SU-DHL-6 (cell line): Measurements from ENCODE around the gene SLC13A5.
"Not testable (repeated sequence)": the region's sequence is repeated elsewhere in the genome, so short reads cannot be mapped to it uniquely, and the experiment has no call there.

Source experiments
- H2AFZ ChIP-seq: fragments of 200-600 bp; sonication (generic); 2 replicates; pipeline ENCODE4 v1.6.1; 2014; ENCODE audit warnings: low read depth, mild to moderate bottlenecking, moderate library complexity, mixed read lengths, antibody characterized with exemption, low read length; ENCODE audit not compliant: severe bottlenecking
- H3F3A ChIP-seq: fragments of 200-600 bp; shearing (Covaris generic); 2 replicates; pipeline ENCODE4 v1.6.0; 2016; ENCODE audit warnings: antibody characterized with exemption, mild to moderate bottlenecking; ENCODE audit not compliant: insufficient read depth
- H3K27ac ChIP-seq: fragments of 200-600 bp; sonication (generic); 2 replicates; pipeline ENCODE4 v1.5.1; 2016; ENCODE audit warnings: low read depth, mild to moderate bottlenecking, low read length, moderate library complexity, mixed read lengths
- H3K27me3 ChIP-seq: fragments of 200-600 bp; sonication (generic), shearing (Covaris generic); 2 replicates; pipeline ENCODE4 v1.6.0; 2014; ENCODE audit warnings: mild to moderate bottlenecking, low read length
- H3K36me3 ChIP-seq: fragments of 200-600 bp; sonication (generic); 2 replicates; pipeline ENCODE4 v1.6.1; 2014; ENCODE audit warnings: mild to moderate bottlenecking, low read length, mixed read lengths
- H3K4me2 ChIP-seq: fragments of 300-600, 200-600 bp; shearing (Covaris generic), sonication (generic); 2 replicates; pipeline ENCODE4 v1.6.0; 2014; ENCODE audit warnings: low read length, low read depth, mild to moderate bottlenecking; ENCODE audit not compliant: poor library complexity, severe bottlenecking
- H3K4me3 ChIP-seq: fragments of 200-600 bp; sonication (generic); 2 replicates; pipeline ENCODE4 v1.5.1; 2014; ENCODE audit warnings: antibody characterized with exemption, low read length, mild to moderate bottlenecking, mixed read lengths; ENCODE audit not compliant: insufficient read depth, poor library complexity, severe bottlenecking
- H3K79me2 ChIP-seq: fragments of 200-600 bp; sonication (generic); 2 replicates; pipeline ENCODE4 v1.6.1; 2014; ENCODE audit warnings: mild to moderate bottlenecking, low read length, moderate library complexity; ENCODE audit not compliant: insufficient read depth
- H3K9ac ChIP-seq: fragments of 200-600 bp; sonication (generic); 2 replicates; pipeline ENCODE4 v1.7.0; 2014; ENCODE audit warnings: mild to moderate bottlenecking, low read length
- H3K9me2 ChIP-seq: fragments of 200-600 bp; sonication (generic); replicated peaks from 2 replicates; pipeline ENCODE4 v1.6.1; 2014; ENCODE audit warnings: low read length; ENCODE audit not compliant: insufficient read depth
- H3K9me3 ChIP-seq: fragments of 200-600 bp; sonication (generic); 2 replicates; pipeline ENCODE4 v1.6.1; 2014; ENCODE audit warnings: low read length, mixed read lengths; ENCODE audit not compliant: insufficient read depth
- H4K20me1 ChIP-seq: fragments of 200-600 bp; sonication (generic); 2 replicates; pipeline ENCODE4 v1.6.1; 2014; ENCODE audit warnings: low read depth, mild to moderate bottlenecking, antibody characterized with exemption, low read length, moderate library complexity, mixed read lengths
- EZH2phosphoT487 ChIP-seq: fragments of 200-600 bp; sonication (generic), shearing (Covaris generic); conservative IDR thresholded peaks from 2 replicates; pipeline ENCODE4 v1.6.1; 2018; ENCODE audit warnings: mild to moderate bottlenecking, antibody characterized with exemption, low read length, moderate library complexity, mixed read lengths
- TF ChIP-seq, protein P1 (sequence below): fragments of 200-600 bp; sonication (generic); IDR thresholded peaks from one replicate; pipeline ENCODE4 v1.5.1; 2017; ENCODE audit warnings: antibody characterized with exemption, mild to moderate bottlenecking, low read length, moderate library complexity; ENCODE audit not compliant: insufficient read depth, poor library complexity, severe bottlenecking

Gene SLC13A5

DNA sequence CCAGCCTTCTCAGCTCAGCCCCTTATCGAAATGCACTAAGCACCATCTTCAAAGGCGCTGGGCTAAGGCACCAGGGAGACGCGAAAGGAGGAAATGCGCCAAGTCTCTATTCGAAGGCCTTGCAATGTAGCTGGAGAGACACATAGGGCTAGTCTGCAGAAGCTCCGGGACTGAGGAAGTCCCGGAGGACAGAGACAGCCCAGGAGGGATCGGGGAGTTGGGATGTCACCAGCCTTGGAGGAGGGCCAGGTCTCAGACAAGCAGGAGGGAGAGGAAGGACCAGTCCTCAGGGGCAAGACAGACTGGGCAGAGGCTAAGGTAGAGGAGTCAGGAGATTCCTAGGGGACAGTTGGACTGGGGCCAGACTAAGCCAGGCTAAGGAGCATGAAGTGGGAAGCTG lies 53.1 kb downstream of the SLC13A5 start:
- Histone ChIP-seq H3F3A (no peaks in the 10 kb centered on the region), H3K27me3 (no peaks in the 10 kb centered on the region), H3K27ac (no peak overlapping the region), H3K36me3 (no peaks in the 10 kb centered on the region), H2AFZ (no peak overlapping the region), H3K4me3 (no peak overlapping the region), H3K9me2 (no peaks in the 10 kb centered on the region), H3K79me2 (no peaks in the 10 kb centered on the region), H4K20me1 (no peaks in the 10 kb centered on the region), H3K9ac (no peak overlapping the region), H3K4me2 (peak overlapping the region; percentile 25), H3K9me3 (no peaks in the 10 kb centered on the region)
- TF ChIP-seq EZH2phosphoT487, result no peak

DNA sequence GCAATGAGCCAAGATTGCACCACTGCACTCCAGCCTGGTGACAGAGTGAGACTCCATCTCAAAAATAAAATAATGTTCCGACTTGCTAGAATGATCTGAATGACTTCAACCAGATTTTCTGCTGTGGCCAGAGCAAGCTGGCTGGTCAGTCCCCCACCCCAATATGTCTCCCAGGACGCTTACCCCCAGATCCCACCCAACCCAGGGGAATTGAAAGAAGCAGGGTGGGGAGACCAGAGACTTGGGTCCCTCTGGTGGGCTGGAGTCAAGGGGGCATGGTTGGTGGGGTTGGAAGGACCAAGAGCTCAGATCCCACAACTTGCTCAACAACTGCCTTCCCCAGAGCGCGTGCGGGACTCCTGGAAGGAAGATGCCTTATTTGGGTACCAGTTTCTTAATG lies 54.8 kb downstream of the SLC13A5 start:
- H3K27me3 ChIP-seq, H3K4me3 ChIP-seq, H2AFZ ChIP-seq, H3K27ac ChIP-seq, H3K36me3 ChIP-seq, H3K9me2 ChIP-seq, H4K20me1 ChIP-seq, H3K79me2 ChIP-seq, H3K4me2 ChIP-seq, H3K9ac ChIP-seq, H3K9me3 ChIP-seq, H3F3A ChIP-seq: not testable (repeated sequence)

DNA sequence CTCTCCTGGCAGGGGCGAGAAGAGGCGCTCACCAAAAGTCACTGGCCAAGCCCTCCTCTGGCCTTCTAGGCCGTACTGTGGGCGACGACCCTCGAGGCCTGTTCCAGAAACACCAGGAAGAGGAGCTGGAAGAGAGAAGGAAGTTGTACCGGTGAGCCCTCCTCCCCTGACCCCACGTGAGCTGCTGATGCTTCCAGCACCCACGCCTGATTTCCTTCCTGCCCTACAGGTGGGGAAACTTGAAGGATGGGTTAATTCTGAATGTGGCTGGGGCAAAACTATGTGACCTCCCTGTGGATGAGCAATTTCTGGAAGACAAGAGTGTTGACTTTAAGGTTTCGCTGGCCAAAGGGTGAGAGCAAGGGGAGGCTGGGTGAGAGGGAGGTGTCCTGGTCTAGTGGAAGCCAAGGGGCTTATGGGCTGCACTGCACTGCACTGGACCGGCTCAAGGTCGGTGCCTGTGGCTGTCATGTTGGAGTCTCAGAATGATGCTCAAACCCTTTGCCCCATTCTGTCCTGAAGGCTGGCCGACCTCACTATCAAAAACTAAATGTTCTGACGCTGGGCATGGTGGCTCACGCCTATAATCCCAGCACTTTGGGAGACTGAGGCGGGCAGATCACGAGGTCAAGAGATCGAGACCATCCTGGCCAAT lies 55.4 kb downstream of the SLC13A5 start:
- Histone ChIP-seq H3K4me2 (peak overlapping the region; percentile 62), H3K27ac (no peak overlapping the region), H3K9me2 (no peaks in the 10 kb centered on the region), H3K9ac (peak overlapping the region; percentile 60), H3K9me3 (no peaks in the 10 kb centered on the region), H3K79me2 (no peaks in the 10 kb centered on the region), H3K4me3 (peak overlapping the region; percentile 52), H2AFZ (peak overlapping the region; percentile 73), H3K36me3 (no peaks in the 10 kb centered on the region), H3K27me3 (no peaks in the 10 kb centered on the region), H3F3A (peaks cover 6% of the 10 kb centered on the region; the same call in 1 of the 2 replicates), H4K20me1 (no peaks in the 10 kb centered on the region)
- TF ChIP-seq, protein P1, sequence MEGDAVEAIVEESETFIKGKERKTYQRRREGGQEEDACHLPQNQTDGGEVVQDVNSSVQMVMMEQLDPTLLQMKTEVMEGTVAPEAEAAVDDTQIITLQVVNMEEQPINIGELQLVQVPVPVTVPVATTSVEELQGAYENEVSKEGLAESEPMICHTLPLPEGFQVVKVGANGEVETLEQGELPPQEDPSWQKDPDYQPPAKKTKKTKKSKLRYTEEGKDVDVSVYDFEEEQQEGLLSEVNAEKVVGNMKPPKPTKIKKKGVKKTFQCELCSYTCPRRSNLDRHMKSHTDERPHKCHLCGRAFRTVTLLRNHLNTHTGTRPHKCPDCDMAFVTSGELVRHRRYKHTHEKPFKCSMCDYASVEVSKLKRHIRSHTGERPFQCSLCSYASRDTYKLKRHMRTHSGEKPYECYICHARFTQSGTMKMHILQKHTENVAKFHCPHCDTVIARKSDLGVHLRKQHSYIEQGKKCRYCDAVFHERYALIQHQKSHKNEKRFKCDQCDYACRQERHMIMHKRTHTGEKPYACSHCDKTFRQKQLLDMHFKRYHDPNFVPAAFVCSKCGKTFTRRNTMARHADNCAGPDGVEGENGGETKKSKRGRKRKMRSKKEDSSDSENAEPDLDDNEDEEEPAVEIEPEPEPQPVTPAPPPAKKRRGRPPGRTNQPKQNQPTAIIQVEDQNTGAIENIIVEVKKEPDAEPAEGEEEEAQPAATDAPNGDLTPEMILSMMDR, result no peak

DNA sequence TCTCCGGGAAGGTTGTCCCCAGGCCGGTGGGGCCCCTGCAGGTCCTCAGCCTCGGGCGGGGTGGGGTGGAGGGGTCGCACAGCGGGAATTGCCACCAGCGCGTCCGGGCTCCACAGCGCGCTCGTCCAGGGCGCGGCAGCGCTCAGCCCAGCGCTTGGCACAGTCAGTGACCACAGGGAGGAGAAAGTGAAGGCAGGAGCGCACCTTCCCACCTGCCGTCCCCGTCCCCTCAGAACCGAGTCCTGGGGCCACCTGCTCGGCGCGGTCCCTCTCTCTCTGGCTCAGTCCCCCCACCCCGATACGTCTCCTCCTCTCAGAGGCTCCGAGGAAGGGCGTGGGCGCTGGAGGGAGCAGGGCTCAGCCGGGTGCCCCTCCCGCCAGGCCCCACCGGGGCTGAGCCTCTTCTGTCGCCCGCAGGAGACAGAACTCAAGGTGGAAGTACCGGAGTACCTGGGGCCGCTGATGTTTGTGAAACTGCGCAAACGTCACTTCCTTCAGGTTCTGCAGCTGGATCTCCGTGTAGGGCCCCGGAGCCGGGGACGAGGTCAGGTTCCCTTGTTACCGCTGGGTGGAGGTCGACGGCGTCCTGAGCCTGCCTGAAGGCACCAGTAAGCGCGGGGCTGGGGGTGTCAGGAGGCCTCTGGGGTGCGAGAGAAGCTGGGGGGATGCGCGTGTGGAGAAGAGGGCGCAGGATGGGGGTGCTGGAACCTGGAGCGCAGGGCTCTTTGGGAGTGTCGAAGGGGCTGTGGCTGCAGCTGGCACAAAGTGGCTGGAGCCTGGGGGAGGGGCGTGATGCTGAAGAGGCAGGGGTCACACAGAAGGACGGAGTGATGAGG lies 56.2 kb downstream of the SLC13A5 start:
- H3K27ac ChIP-seq, H3K36me3 ChIP-seq, H3K79me2 ChIP-seq, H4K20me1 ChIP-seq, H3F3A ChIP-seq, H3K9me3 ChIP-seq, H3K9me2 ChIP-seq, H3K27me3 ChIP-seq: not testable (repeated sequence)
- Histone ChIP-seq H2AFZ (peak overlapping the region; percentile 73), H3K9ac (peak overlapping the region; percentile 60), H3K4me3 (peak overlapping the region; percentile 52), H3K4me2 (peak overlapping the region; percentile 62)

DNA sequence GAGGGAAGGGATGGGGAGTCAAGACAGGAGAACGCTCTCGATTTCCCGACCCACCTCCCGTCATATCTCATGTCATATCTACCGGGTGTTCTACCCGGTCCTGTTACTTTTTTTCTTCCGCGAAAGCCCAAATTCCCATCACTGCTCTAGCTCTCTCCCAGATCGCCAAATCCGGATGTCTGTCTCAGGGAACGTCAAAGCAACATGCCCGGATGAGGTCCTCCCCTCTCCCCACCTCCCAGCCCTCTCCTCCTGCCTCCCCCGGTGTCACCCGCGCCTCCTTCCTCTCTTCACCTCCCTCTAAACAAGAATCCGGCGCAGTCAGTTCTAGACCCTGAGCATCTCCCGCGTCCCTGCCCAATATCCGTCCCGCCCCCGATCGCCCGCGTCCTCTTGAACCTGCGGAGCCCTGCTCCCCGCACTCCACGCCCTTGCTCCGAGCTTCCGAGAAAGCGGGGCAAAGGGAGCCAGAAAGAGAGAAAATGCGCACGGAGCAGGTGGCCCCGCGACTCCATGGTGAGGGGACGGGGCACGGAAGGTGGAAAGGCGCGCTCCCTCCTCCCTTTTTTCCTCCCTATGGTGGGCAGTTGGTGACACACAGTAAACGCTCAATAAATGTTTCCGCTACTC lies 57.3 kb downstream of the SLC13A5 start:
- H3K4me3 ChIP-seq, H3K9me3 ChIP-seq, H3K27me3 ChIP-seq, H3K79me2 ChIP-seq, H4K20me1 ChIP-seq, H3K9me2 ChIP-seq, H3K27ac ChIP-seq, H3K9ac ChIP-seq, H2AFZ ChIP-seq, H3K4me2 ChIP-seq, H3K36me3 ChIP-seq: not testable (repeated sequence)
- peaks cover 14% of the 10 kb centered on the region for H3F3A ChIP-seq
